A549 treated with GW870086 at 1 μM for 4 hours (cell line): ENCODE results near the gene EMC1. TPM values are rescaled to one million over a fixed set of nuclear protein-coding genes. Genes with fewer than 3 reads are reported as not detected.

Experiments
- total RNA-seq: library from RNA; stranded (reverse); fragments of 200-300 nt; extraction: Qiagen RNA extraction; gene quantifications from 5 replicates; pipeline ENCODE4 v1.2.3, GENCODE V29; 2022; ENCODE audit warnings: low read depth

The EMC1 gene
- 29.4 to 36.1 TPM (median 32.8 TPM) in 5 replicates for total RNA-seq

DNA sequence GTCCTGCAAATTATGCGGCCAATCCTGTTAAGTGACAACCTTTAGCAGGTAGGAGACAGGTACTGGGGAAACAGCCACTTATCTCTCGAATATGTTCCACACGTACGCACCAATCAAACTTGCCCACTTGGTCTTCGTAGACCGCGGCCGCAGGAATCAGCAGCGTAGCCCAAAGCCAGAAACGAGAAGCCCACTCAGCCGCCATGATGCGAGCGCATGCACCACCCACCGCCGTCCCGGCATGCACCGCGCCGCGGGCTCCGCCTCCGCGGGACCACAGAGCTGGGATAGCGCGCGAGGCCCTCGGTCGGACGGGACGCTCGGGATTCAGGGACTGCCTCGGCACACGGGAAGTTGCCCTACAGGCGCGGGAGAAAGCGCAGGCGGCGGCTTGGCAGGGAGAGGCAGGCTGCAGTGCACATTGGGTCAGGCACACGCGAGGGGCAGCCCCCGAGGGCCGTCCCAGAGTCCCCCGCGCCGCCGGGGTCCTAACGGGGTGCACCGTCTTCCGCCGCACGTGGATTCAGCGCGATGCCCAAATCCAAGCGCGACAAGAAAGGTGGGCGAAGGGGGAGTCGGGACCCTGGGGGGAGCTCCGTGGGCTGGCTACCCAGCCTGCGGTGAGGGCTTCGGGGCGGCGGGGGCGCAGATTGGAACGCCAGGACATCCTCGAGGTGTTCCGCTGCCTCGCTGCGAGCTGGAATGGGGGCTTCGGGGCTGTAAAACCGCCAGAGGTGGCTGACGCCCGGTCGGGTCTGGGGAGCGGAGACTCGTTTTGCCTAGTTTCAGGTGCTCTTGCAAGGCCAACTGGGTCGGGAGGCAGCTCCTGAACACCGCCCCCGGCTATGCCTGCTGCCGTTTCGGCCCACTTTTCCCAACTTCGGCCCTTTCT, at the start of gene EMC1, which contains the start of gene MRTO4:
Gene EMC1 (minus strand): TSS at position 220 of the 892 bp plus-strand sequence. CDS start 15 bp downstream, at position 205.
Gene MRTO4 (plus strand): TSS at position 501 of the 892 bp plus-strand sequence. CDS start 31 bp downstream, at position 532.

GRCh38 chr1:19288324-19289241, 37.3 kb upstream of the EMC1 start, which contains the start of gene AKR7A3:
Gene AKR7A3, minus strand, starts transcription at chr1:19288770. Its CDS starts 61 bp downstream, at chr1:19288709.

DNA sequence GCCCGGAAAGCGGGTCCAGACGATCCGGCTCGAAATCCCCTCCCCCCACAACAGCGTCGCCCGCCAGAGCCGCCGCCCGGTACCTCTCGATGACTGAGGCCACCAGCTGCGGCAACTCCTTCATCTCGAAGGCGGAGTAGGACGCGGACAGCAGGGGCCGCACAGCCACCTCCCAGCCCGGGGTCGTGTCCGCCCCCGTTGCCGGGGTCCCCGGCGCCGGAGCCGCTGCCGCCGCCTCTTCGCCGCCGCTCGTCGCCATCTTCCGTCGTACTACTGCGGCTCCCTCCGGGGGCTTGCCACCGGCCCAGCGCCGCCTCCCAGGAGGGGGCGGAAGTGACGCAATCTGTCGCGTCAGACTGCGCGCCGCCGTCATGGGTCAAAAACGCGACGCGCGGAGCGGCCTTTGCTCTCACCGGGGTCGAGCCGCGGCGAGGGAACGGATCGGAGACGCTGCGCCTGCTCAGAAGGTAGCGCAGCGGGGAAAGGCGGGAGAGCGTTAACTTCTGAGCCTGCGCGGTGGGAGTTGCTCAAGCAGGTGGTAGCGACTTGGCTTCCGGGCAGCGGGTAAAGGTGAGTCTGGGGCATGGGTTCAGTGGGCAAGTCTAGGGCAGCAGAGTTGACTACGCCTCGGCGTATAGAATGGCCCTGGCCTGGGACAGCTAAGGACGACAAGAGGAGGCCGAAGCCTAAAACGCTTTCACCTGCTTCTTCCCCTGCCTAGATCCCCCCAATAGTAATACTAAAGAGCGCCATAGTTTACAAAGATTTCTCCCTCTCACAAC, 41.1 kb downstream of the EMC1 start, which contains the start of gene UBR4:
Gene UBR4 (minus strand): TSS at position 277 of the 782 bp plus-strand sequence. CDS start 18 bp downstream, at position 259.

Other genes starting within 250 kb of the EMC1 start
- gene UBR4, start 41.3 kb downstream of the EMC1 start, total RNA-seq: 87.3 to 103 TPM (median 96.2 TPM) in 5 replicates
- 64.3 to 75.1 TPM (median 67.6 TPM) in 5 replicates for gene MRTO4, start 281 bp upstream of the EMC1 start, total RNA-seq
- gene AKR7A3, start 37.2 kb upstream of the EMC1 start, total RNA-seq: 0.11 to 0.21 TPM (median 0.16 TPM) in 4 of 5 replicates, not detected in the other
- gene AKR7A2, start 60.6 kb upstream of the EMC1 start, total RNA-seq: 35.8 to 55.0 TPM (median 50.4 TPM) in 5 replicates
- gene SLC66A1, start 60.8 kb upstream of the EMC1 start, total RNA-seq: 16.0 to 23.9 TPM (median 21.4 TPM) in 5 replicates
- gene CAPZB, start 234.0 kb upstream of the EMC1 start, total RNA-seq: 226 to 247 TPM (median 237 TPM) in 5 replicates